GM19025 (cell line): ENCODE results near the gene FRMD1.

Source experiments
- ATAC-seq: cut with Tn5 transposase; IDR thresholded peaks from one replicate; pipeline ENCODE4 v1.9.1; 2021; ENCODE audit warnings: mild to moderate bottlenecking, low read depth, moderate library complexity; ENCODE audit not compliant: unreplicated experiment

The FRMD1 gene

GRCh38 chr6:168078943-168079405, at the start of gene FRMD1:
Gene FRMD1 (minus strand): TSS chr6:168079212. CDS start chr6:168079094, 118 bp downstream.
- no peak for ATAC-seq

- ATAC-seq, result no peak
Measured at GRCh38 chr6:168128006-168128630, 49.1 kb upstream of the FRMD1 start.

GRCh38 chr6:168127384-168127868, 48.4 kb upstream of the FRMD1 start:
- no peak for ATAC-seq

- no peak for ATAC-seq
Measured at GRCh38 chr6:168126566-168127383, 47.8 kb upstream of the FRMD1 start.

GRCh38 chr6:168125429-168126001, 46.5 kb upstream of the FRMD1 start:
- ATAC-seq, result no peak

- no peak for ATAC-seq
Measured at GRCh38 chr6:168124921-168125320, 45.9 kb upstream of the FRMD1 start.

- ATAC-seq, result no peak
Measured at GRCh38 chr6:168124158-168124557, 45.1 kb upstream of the FRMD1 start.

GRCh38 chr6:168123165-168123911, 44.3 kb upstream of the FRMD1 start:
- ATAC-seq, result no peak

- ATAC-seq, result no peak
Measured at GRCh38 chr6:168122521-168122920, 43.5 kb upstream of the FRMD1 start.

- ATAC-seq, result no peak
Measured at GRCh38 chr6:168122011-168122410, 43.0 kb upstream of the FRMD1 start.

- no peak for ATAC-seq
Measured at GRCh38 chr6:168121303-168121665, 42.3 kb upstream of the FRMD1 start.

- ATAC-seq, result no peak
Measured at GRCh38 chr6:168120390-168121302, 41.6 kb upstream of the FRMD1 start.

- ATAC-seq, result no peak
Measured at GRCh38 chr6:168119539-168119938, 40.5 kb upstream of the FRMD1 start.

- no peak for ATAC-seq
Measured at GRCh38 chr6:168118935-168119334, 39.9 kb upstream of the FRMD1 start.

- ATAC-seq, result no peak
Measured at GRCh38 chr6:168117942-168118341, 38.9 kb upstream of the FRMD1 start.

- no peak for ATAC-seq
Measured at GRCh38 chr6:168116975-168117899, 38.2 kb upstream of the FRMD1 start.

- ATAC-seq, result no peak
Measured at GRCh38 chr6:168116438-168116974, 37.5 kb upstream of the FRMD1 start.

GRCh38 chr6:168115748-168116437, 36.9 kb upstream of the FRMD1 start:
- no peak for ATAC-seq
